Effector CD4-positive, alpha-beta T cell (primary cell): ENCODE measurements around the gene CDKL4.
"Not testable (repeated sequence)": the region's sequence is repeated elsewhere in the genome, so short reads cannot be mapped to it uniquely, and the experiment has no call there.

Source experiments
- DNase-seq: peaks from one replicate; pipeline ENCODE4 v3.0.0-alpha.2; 2020

CDKL4 gene

GRCh38 chr2:39140948-39141333, 102.8 kb downstream of the CDKL4 start:
- DNase-seq = not testable (repeated sequence)

DNA sequence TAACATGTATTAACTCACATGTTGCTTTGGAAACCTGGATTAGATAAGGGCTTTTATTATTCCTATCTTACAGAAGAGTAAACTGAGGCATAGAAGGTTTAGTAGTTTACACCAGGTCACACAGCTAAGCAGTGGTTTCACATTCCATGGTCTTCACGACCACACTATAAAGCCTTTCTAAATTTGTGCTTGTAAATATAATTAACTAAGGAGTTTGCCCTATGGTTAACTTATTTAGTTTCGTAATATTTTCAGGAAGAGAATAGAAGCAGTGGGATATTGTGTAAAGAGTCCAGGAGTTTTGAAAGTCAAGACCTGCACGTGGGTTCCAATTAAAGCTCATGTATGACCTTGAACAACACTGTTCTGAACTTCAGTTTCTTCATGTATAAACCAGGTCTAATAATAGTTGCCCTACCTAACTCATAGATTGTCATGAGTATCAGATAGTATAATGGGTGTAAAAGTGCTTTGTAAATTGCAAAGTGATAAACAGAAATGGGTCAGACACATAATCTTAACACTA, 103.4 kb downstream of the CDKL4 start:
- DNase-seq = no peak

DNA sequence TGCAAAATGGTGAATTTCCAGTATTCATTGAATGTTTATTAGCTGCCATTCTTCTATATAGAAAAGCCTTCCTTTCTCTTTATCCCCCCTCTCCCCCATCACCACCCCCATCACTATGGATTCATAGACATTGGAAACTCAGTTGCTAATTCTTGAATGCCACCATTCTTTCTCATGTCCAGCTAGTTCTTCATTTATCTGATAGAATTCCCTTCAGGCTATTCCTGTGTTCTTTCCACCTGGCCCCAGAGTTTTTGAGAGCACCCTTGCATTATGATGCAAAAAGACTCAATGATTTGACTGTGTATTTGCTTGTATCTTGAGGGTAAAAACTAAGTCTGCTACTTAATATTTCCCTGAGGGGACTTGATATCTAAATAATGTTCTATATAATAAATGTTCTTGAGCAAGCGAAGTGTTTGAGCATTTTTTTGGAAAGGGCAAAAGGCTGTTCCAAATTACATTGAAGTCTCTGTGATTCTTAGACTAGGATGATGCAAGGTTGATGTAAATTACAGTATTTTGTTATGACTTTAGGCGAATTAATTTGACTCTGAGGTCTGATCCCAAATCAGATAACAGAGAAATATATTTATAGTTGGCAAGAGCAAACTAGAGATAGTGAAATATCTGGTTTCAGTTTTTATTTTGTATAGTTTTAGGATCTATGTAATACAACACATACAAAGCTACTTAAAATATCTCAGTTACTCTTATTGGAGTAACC, 104.1 kb downstream of the CDKL4 start:
- DNase-seq = no peak

DNA sequence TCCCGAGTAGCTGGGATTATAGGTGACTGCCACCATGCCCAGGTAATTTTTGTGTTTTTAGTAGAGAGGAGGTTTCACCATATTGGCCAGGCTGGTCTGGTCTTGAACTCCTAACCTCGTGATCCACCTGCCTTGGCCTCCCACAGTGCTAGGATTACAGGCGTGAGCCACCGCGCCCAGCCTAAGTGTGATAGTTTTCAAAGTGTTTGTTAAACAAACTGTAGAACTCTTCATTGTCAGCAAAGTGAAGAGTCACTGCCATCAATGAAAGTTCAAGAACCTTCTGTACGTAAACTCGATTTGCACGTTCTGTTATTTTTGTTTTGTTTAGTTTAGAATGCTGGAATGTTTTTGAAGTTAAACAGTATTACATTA, 104.9 kb downstream of the CDKL4 start:
- no peak for DNase-seq

DNA sequence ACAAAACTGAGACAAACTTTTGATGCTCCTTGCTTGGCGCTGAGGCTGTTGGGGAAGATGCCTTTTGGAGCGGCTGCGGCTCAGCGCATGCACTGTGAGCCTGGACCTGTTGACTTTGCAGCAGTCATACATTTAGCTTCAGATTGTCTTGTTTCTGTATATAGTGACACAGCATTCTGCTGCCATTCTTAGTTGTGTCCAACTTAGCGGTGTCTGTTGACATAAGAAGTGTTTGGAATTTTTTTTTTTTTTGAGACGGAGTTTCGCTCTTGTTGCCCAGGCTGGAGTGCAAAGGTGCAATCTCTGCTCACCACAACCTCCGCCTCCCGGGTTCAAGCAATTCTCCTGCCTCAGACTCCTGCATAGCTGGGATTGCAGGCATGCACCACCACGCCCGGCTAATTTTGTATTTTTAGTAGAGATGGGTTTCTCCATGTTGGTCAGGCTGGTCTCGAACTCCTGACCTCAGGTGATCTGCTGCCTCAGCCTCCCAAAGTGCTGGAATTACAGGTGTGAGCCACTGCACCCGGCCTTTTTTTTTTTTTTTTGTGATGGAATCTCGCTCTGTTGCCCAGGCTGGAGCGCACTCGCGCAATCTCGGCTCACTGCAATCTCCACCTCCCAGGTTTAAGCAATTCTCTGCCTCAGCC, 105.5 kb downstream of the CDKL4 start:
- DNase-seq = not testable (repeated sequence)

DNA sequence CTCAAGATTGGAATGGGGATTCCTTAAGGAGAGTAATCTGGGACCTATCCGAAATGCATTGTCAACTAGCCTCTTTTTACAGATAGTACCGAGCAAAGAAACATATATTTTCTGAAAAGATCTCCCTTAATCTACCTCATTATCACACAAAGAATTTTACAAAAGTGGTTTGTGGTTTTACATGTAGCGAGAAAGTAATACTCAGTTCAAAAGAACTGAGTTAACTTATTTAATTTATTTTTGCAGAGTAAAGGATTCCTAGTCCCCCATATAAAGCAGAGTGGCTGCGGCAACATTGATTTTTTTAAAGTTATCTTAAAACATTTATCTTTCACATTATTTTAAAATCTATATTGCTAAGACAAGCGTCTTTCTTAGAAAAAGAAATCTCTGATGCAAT, 107.0 kb downstream of the CDKL4 start:
- DNase-seq = no peak

DNA sequence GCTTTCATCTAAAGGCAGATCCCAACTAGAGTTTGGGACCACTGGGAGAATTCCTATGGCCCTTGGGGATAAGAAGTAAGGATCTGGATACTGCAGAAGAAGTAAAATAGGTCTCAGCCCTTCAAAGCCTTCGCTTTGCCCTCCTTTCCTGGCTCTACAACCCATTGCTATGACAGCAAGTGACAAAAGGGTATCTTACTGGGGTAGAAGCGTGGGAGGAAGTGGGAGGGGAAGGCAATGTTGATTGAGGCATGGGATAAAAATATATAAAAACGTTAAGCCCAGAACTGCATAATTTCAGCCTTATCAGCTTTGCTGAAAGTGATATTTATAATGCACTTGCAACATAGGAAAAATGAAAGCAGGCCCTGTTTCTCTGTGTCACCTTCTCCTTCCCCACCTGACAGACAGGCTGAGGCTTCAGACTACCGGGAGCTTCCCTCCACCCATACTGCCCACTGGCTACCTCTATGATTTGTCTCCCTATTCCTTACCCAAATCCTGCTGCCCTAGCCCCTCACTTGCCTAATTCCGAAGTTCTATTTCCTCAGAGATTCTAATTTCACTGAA, 108.0 kb downstream of the CDKL4 start:
- no peak for DNase-seq

- DNase-seq = no peak
Measured at GRCh38 chr2:39133215-39133851, 110.4 kb downstream of the CDKL4 start.

DNA sequence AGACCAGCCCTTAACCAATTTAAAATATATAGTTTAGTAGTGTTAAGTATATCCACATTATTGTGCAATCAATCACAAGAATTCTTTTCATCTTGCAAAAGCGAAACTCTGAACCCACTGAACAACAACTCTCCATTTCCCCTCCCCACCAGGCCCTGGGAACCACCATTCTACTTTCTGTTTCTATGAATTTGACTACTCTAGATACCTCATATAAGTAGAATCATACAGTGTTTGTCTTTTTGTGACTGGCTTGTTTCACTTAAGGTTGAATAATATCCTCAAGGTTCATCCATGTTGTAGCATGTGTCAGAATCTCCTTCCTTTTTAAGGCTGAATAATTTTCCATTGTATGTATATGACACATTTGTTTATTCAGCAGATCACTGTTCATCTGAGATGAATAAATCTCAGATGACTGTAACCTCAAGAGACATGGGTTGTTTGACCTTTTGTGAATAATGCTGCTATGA, 114.8 kb downstream of the CDKL4 start:
- peak; percentile 27 for DNase-seq

DNA sequence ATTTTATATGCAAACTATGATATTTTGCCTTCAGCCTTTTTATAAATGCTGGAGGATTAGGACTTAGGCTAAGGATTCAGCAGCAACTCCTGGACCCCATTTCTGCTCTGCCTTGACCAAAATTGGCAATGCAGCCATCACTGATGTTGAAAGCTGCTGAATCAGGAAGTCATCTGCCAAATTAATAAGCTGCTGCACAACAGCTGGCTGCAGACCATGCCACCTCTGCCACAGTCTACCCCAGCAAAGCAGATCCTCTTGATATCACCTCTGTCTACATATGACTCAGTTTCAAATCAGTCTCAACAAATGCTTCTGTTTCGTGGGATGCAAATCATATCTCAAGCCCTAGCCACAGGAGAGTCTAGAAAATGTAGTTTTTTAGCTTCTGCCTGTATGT, 115.8 kb downstream of the CDKL4 start:
- DNase-seq = peak; percentile 24
